K562 treated with DMSO at 1 percent for 12 hours (cell line): ENCODE measurements around the gene SIGLEC11. TPM values are rescaled to one million over a fixed set of nuclear protein-coding genes. Genes with fewer than 3 reads are reported as not detected.

Experiments used
- total RNA-seq: library from RNA; unstranded; fragments of 300-600 nt; gene quantifications from 2 replicates; pipeline ENCODE4 v1.2.3, GENCODE V29; 2022; ENCODE audit not compliant: insufficient read depth

The SIGLEC11 gene
- total RNA-seq, result not detected in 2 replicates

GRCh38 chr19:49960980-49961379, at the start of gene SIGLEC11:
Gene SIGLEC11, minus strand, starts transcription at chr19:49961172. Its CDS starts 91 bp downstream, at chr19:49961081.

GRCh38 chr19:49929121-49929610, 31.8 kb downstream of the SIGLEC11 start, which contains the start of the genes ATF5 and NUP62:
Gene ATF5, plus strand, starts transcription at chr19:49929205. Its CDS starts 1,646 bp downstream, at chr19:49930851.
Gene NUP62, minus strand, starts transcription at chr19:49929504. Its CDS starts 19,697 bp downstream, at chr19:49909807.

Other genes starting within 250 kb of the SIGLEC11 start
- gene TSKS, start 197.9 kb downstream of the SIGLEC11 start, total RNA-seq, result 4.4 and 5.8 TPM in 2 replicates
- gene AP2A1, start 194.2 kb downstream of the SIGLEC11 start, total RNA-seq, result 105 and 144 TPM in 2 replicates
- 5.0 and 6.1 TPM in 2 replicates for gene FUZ, start 147.9 kb downstream of the SIGLEC11 start, total RNA-seq
- 59.3 and 76.8 TPM in 2 replicates for gene MED25, start 142.9 kb downstream of the SIGLEC11 start, total RNA-seq
- gene PTOV1, start 110.0 kb downstream of the SIGLEC11 start, total RNA-seq, result 166 and 170 TPM in 2 replicates
- 31.8 and 53.0 TPM in 2 replicates for gene PNKP, start 93.6 kb downstream of the SIGLEC11 start, total RNA-seq
- gene AKT1S1, start 83.8 kb downstream of the SIGLEC11 start, total RNA-seq, result 40.6 and 45.6 TPM in 2 replicates
- 14.7 and 16.8 TPM in 2 replicates for gene TBC1D17, start 83.5 kb downstream of the SIGLEC11 start, total RNA-seq
- gene IL4I1, start 64.3 kb downstream of the SIGLEC11 start, total RNA-seq, result 0.59 and 1.1 TPM in 2 replicates
- 601 and 861 TPM in 2 replicates for gene ATF5, start 32.0 kb downstream of the SIGLEC11 start, total RNA-seq
- gene NUP62, start 31.7 kb downstream of the SIGLEC11 start, total RNA-seq, result 35.8 and 68.1 TPM in 2 replicates
- 61.7 and 88.6 TPM in 2 replicates for gene VRK3, start 64.2 kb upstream of the SIGLEC11 start, total RNA-seq
- gene ZNF473, start 64.8 kb upstream of the SIGLEC11 start, total RNA-seq, result 4.1 and 9.6 TPM in 2 replicates
- not detected in 2 replicates for gene IZUMO2, start 202.1 kb upstream of the SIGLEC11 start, total RNA-seq
- gene MYH14, start 242.4 kb upstream of the SIGLEC11 start, total RNA-seq, result 0.36 and 3.2 TPM in 2 replicates